ENCODE measurements around the gene SLC6A8.
A peak's percentile ranks its signal among the peaks of the same experiment; 100 is the strongest.

Gene SLC6A8

DNA sequence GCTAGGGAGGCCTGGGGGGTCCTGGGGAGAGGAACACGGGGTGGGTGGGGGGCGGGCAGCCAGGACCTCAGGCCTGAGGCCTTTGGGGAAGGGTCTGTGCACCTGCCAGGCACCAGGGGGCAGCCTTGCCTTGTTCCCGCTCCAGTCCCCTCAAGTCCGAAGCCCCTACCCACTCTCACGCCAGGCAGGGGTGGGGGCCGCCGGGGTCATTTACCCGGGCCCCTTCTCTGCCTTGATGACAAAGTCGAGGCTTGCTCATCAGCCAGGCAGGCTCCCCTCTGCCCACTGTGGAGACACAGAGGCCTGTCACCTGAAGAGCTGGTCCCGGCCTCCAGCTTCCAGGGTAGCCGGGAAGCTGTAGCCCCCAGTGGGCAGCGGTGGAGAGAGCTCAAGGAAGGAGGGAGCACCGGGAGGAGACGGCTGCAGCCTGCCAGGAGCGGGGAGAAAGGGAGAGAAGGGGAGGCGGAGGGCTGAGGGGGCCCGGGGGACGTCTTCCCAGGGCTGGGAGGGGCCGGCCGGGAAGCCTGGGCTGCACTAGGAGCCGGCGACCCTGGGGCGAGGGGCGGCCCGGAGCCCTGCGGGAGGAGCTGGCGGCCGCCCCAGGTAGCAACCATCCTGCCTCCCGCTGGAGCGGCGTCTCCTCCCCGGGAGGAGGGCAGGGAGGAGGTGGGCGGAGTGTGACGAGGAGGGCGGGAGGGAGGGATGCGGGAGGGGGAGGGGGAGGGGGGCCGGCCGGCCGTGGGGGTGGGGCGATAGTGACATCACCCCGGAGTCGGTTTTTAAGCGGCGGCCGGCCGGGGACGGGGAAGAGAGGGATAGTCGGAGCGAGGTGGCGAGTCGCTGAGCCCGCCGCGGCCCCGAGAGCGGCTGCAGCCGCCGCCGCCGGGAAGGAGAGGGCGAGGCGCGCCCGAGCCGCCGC is at the start of gene SLC6A8:
TSS of gene SLC6A8 (plus strand) at position 806 of the 919 bp plus-strand sequence. CDS start 649 bp downstream, outside the sequence.
- peak; percentile 31 for DNase-seq (ENCODE audit: low spot score)

DNA sequence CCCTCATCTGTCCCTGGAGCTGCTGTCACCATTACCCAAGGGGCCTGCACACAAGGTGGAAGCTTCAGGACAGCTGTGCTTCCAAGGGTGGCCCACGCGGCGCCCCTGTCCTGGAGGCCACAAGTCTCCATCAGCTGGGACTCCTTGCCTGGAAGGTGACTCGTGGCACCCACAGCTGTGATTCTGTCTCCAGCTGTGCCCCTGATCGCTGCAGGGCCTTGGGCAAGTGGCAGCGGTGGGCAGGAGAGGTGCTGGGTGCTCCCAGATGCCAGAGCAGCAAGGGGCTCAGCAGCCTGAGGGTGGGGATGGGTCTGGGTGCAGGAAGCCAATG is 49.7 kb upstream of the SLC6A8 start:
- no peak for DNase-seq (ENCODE audit: low spot score)

DNA sequence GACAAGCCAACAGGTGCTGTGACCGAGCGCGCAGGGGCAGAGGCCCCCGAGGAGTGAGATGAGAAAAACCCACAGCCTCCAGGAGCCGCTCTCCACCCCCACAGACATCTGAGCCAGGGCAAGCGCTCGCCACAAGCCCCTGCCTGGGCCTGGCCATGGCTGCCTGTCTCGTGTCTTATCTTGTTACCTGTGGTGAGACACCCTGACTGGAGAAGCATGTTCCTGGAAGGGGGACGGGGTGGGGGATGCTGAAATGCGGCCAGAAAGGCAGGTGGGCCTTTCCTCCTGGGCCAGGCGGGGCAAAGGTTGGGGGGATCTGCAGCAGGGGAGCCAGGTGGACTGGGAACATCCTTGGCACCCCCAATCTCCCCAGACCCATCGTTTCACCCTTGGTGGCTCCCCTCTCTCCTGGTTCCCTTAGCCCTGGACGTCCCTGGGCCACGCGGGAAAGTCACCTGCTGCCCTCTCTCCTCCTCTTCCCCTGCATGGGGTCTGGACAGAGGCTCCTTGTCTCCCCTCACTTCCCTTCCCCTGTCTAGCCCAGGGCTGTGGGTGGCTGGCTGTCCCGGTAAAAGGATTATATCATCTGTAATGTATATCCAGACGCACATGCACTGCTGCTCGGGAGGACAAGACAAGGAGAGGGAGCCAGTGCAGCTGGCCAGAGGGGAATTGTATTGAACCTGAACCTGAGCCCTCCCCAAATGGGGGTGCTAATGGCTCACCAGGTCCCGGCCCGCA is 49.1 kb upstream of the SLC6A8 start:
- DNase-seq (ENCODE audit: low spot score) = no peak

DNA sequence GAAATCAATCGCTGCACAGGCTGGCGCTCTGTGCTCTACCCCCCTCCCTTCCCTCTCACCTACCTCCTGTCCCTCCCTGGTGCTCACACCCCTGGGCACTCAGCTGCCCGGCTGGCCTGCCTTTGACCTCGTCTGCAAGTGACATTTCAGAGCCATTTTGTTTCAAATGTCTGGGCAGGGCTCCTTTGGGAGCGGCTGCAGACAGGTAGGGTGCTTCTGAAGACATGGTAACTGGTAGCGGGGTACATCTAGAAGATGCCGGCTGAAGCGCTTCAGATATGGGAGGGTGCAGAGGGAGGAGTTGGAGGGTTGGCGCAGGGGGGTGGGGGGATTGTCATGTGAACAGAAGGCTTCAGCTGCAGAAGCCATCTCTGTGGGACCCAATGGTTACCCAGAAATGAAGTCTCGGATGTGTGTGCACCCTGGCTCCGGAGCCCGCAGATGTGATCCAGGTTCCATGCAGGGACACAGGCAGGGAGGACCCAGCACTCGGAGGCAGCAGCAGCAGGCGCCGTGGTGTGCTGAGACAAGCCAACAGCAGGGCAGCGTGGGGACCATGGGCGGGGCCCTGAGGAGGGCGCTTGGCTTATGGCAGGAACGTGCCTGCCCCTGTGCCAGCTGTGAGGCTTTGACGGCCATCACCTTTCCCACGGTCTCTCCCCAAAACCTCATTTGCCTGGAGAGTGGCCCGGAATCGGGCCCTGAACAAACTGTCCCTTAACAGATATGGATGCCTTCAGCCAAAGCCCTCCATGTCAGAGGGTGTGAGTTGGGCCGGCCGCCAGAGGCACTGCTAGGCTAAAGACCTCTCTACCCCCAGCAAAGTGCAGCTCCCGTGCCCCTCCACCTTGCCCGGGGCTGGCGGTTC is 48.3 kb upstream of the SLC6A8 start:
- DNase-seq (ENCODE audit: low spot score) = no peak

DNA sequence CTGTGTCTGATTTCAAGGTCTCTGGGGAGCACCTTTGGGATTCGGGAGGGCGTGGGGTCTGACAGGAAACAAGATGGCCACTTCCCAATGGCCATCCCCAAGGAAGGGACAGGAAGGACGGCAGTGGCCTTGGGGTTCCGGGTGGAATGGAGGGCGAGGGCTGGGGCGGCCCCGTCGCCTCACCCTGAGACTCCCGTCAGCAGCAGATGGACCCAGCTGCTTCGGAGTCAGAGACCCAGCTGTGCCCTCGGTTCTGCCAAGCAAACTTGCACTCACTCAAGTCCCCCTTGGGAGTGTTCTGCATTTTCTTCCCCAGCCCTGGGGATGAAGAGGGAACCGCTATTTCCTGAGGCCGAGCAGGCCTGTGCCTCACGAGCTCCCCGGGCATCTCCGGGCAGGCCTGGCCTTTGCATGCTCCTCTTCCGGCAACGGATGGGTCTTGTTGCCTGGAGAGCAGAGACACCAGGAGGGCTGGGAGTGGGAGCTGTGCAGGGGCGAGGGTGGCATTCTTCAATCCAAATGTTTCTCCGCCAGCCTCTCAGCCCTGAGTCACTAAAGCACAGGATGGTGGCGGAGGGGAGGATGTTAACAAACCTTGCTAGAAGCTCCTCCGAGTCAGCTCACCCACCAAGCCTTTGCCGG is 47.6 kb upstream of the SLC6A8 start:
- no peak for DNase-seq (ENCODE audit: low spot score)

DNA sequence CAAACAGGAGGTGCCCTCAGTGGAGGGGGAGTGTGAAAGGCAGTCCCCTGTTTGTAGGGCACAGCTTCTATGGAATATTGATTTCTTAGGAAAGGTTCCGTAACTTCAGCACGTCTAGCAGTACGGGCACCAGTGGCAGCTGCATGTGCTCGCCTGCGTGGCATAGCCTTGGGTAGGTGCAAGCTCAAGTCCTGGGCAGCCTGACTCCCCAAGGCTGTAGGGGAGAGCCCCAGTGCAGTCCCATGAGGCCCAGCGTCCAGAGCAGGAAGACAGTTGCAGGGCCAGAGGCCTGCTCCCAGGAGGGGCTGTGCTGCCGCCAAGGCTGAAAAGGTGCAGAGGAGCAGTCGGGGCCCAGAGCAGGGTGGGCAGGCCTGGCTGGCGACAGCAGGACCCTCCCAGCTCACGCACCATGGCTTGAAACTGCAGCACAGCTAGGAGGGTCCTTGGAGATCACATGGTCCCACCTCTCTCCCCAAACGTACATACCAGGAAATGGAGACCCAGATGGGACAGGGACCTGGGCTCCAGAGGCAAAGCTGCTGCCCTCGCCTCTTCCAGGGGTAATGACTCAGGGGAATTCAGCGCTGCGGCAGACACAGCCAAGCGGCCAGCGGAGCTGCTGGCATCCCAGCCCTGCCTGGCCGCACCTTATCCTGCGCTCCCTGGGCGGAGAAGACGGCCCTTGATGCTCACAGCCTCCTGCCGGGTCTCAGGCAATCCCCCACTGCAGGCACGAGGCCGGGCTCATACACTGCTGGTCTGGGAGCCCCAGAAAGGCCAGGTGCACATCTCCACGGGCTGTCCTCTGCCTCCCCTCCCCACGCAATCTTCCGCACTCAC is 46.8 kb upstream of the SLC6A8 start:
- DNase-seq (ENCODE audit: low spot score) = no peak

DNA sequence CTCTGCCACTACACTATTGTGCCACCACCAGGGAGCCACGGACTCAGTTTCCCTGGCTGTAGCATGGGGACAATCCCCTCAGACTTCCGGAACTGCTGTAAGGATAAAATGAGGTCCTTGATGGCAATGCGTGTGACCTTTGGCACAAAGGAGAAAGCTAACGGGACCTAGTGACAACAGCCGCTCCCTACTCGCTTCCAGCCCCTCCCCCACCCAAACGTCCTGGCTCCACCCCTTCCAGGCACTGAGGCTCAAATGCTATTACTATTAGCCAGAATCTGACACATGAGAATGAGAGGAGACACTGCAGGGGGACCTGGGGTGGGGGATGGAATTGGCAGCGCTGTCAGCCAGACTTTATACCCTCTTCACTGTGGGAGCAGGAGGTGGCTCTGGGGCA is 46.1 kb upstream of the SLC6A8 start:
- DNase-seq (ENCODE audit: low spot score) = no peak

DNA sequence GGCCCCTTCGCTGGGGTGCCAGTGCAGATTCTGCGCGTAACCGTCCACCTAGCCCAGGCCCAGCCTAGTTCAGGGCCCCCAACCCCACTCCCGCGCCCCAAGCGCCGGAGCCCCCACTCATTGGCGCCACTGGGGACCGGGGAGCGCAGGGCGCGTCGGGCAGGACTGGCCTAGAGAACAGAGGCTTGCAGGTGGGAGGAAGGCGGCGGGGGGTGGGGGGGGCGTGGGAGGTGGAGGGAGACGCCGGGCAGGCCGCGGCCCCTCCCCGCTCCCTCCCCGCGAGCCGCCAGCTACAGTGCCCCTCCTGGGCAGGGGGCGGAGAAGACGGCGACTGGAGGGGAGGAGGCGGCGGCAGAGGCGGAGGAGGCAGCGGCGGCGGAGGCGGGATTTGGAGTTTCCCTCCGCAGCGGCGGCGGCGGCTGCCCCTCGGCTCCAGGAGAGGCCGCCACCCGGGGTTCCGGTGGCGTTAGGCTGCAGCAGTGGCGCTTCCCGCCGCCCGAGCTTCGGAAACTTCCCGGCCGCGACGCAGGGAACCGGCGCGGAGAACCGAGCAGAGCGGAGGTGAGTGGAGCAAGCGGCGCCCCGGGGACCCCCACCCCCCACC is 45.6 kb upstream of the SLC6A8 start:
- no peak for DNase-seq (ENCODE audit: low spot score)

DNA sequence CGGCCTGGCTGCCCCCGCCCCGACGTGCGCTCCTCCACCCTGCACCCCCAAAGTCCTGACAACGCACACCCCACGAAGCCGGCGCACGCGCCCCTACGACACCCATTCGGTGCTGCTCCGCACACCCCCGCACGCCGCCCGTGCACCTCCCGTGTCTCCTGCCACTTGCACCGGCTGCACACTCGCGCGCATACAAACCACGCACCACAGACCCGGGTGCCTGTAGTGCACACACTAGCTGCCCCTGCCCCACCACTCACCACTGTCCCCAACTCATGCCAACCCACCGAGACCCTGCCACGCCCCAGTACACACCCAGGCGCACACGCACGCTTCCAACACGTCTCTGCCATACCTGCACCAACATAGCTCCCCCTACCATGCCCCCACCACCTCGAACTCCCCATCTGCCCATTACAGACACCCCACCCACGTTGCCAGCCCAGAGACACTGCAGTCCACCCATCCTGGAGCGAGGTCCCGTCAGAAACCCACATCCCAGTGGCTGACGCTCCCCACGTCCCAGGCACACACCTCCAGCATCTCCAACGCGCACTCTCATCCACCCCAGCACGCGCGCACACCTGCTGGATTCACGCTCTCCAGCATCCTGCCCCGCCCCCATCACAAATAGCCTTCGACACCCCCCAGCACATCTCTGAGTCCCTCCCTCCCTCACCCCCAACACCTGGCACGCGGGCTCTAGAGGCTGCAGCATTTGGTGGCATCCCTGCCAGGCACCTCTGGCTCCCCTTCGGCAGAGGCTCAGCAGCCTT is 44.9 kb upstream of the SLC6A8 start:
- DNase-seq (ENCODE audit: low spot score) = no peak

DNA sequence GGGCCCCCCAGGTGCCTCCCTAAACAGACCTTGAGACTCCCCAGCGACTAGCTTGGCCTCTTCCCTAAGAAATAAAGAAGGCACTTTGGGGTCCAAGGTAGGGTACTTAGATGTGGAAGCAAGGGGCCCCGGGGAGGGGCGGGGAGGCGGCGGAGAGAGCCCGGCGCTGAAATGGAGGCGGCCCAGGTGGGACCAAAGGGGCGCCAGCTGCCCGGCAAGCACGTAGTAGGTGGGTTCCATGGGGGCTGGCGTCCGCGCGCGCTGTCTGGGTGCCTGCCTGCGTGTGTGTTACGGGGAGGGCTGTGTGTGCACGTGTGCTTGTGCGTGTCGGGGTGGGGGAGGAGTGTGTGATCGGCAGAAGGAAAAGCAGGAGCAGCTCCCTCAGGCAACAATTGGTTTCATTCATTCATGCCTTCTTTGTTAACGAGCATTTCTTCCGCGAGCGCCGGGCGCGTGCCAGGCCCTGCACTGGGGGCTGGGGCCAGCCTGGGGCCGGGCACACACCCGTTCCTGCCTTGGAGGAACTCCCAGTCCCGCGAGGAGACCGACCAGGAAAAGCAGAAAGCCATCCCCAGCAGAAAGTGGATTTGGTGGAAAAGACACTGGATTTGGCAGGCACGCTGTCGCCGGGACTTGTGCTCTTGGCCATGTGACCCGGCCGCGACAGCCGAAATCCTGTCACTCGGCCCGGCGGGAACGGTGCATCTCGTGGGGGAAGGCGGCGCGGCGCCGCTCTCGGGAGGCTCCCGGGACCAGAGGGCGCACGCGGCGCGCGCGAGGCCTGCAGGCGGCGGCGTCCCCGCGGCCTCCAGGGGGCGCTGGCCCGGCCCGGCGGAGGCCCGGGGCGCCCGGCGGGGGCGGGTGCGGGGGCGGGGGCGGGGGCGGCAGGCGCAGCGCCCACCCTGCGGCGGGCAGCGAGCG is 44.0 kb upstream of the SLC6A8 start:
- no peak for DNase-seq (ENCODE audit: low spot score)

DNA sequence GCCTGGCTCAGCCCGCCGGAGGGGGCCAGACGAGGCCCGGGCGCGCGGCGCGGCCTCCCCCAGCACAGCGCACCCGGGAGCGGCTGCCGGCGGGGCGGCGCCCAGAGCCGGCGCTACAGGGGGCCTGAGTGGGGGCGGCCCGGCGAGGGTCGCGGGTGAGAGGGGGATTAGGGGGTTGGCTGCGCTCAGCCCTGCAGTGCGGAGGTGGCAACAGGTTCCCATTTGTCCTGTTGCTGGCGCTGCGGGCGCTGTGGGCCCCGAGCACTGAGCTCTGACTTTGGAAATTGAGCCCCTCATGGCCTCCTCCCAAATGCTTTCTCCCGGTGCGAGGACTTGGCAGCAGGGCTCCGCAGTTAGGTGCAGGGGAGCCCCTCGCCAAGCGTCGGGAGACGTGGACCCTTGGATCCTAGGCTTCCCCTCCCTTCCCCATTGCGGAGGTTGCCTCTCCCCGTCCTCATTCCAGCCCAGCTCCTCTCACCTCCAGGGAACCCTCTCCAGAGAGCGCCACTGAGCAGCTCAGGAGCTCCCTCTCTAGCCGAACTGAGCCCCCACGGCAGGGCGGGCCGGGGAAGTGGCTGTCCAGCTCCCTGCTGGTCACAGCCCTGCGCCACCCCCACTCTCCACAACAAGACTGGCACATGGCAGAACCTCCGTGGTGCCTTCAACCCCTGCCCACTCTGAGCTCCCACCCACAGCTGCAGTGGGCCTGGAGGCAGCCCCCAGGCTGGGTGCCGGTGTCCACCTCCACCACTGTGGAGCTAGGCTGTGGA is 43.2 kb upstream of the SLC6A8 start:
- DNase-seq (ENCODE audit: low spot score) = no peak

DNA sequence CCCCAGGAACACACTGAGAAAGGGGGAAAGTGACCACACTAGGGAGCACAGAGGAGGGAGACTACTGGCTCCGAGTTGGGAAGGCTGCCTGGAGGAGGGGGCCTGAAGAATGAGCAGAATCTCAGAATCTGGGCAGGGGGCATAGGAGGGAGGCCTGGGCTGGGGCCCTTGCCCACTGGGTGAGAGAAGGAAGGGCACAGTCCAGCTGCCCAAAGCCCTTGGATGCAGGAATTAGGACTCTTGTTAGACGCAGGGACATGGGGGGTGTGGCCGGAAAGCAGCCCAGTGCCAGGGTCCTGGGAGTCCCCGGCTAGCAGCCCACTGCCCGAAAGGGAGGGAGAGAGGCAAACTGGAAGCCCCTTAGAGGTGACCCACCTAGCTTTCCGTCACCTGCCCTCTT is 42.6 kb upstream of the SLC6A8 start:
- no peak for DNase-seq (ENCODE audit: low spot score)

DNA sequence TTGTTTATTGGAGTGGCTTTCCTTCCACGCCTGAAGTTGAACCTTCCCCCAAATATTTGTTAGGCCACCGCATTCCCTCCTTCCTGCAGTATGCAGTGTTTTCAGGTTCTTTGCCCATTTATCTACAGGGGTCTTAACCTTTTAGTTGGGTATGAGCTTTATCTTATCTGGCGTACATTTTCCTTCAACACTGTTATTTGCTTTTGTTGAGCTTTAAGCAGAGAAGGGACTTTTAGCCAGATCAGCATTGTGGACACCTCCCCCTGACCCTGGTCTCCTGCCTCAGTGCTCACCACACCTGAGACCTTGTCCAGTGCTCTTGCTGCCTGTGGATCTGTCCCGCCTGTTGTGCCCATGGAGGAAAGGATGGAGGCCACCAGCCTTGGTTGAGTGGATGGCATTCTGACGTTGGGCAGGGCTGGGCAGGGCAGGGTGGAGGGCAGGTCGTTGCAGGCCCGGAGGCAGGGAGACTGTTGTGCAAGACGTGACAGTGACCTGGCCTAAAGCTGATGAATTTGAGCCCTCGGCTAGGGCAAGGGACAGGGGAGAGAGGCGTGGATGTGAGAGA is 41.7 kb upstream of the SLC6A8 start:
- DNase-seq (ENCODE audit: low spot score) = no peak

DNA sequence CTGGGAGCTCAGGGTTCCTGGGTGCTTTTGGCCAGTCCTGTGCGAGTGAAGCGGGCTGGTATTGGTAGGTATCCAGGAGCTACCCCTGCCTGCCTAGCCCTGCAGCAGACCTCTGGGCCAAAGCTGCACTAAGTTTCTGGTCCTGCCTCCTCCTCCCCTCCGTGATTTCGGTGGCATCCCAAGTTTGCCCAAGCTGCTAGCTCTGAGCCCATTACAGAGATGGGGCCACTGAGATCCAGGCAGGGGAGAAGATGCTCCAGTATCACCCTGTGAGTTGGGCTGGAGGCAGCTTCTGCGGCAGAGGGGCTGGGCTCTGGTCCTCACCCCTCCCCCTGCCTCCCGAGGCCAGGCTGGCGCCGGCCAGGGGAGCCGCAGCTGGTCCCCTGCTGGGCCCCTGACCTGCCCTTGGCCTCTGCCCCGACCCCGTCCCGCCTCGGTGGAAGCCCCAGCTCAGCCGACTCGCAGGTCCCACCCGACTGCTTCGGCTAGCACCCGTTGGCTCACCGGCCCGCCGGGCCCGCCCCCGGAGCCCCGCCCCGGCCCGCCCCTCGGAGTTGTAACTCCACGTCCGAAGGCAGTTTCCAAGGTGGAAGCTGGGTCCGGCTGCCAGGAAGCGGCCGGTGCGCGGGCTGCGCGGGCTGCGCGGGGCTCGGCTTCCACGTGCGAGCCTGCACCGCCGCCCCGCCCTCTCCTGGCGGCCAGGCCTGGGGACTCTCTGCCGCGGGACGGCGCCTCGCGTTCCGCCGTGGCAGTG is 40.9 kb upstream of the SLC6A8 start, which contains the start of gene DUSP9:
TSS of gene DUSP9 (plus strand) at position 584 of the 754 bp plus-strand sequence. CDS start 751 bp downstream, outside the sequence.
- DNase-seq (ENCODE audit: low spot score) = no peak

DNA sequence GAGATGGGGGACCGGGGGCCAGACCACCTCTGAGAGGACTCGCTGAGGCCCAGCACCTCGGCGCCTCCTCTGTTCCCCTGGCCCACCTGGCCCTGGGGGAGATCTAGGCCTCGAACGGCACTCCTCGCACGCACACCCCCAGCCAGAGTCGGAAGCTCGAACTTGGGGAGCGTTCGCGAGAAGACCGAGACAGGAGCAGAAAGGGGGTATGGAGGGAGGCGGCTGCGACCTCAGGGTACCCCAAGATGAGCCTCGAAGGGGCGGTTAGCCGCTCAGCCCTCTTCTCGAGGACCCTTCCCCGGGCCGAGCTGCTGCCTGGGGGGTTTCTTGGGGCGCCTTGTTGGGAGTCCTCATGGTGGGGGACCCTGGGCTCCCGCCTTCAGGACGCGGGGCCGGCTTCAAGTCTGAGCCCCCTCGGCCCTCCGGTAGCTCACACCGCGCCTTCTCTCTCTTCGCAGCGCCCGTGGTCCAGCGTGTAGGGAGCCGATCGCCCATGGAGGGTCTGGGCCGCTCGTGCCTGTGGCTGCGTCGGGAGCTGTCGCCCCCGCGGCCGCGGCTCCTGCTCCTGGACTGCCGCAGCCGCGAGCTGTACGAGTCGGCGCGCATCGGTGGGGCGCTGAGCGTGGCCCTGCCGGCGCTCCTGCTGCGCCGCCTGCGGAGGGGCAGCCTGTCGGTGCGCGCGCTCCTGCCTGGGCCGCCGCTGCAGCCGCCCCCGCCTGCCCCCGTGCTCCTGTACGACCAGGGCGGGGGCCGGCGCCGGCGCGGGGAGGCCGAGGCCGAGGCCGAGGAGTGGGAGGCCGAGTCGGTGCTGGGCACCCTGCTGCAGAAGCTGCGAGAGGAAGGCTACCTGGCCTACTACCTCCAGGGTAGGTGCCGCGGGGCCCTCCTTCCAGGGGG is 40.0 kb upstream of the SLC6A8 start:
- DNase-seq (ENCODE audit: low spot score) = no peak
